Forelimb muscle (tissue), 1 donor: ENCODE data around the gene ALDH1A1. TPM values are rescaled to one million over a fixed set of nuclear protein-coding genes. Genes with fewer than 3 reads are reported as not detected.
"Not testable (repeated sequence)": the region's sequence is repeated elsewhere in the genome, so short reads cannot be mapped to it uniquely, and the experiment has no call there.

Experiments used
- DNase-seq: peaks from one replicate; pipeline ENCODE4 v3.0.0-alpha.2; 2013; ENCODE audit warnings: low read depth
- polyA plus RNA-seq: library from polyadenylated mRNA; unstranded; fragments of 120-200 nt; gene quantifications from one replicate; pipeline ENCODE4 v1.2.1, GENCODE V29; 2013; ENCODE audit not compliant: insufficient read length

The ALDH1A1 gene
- polyA plus RNA-seq, 1 donor: 35.0 TPM

GRCh38 chr9:72943844-72944462 is 8.9 kb downstream of the ALDH1A1 start:
- no peak for DNase-seq

DNA sequence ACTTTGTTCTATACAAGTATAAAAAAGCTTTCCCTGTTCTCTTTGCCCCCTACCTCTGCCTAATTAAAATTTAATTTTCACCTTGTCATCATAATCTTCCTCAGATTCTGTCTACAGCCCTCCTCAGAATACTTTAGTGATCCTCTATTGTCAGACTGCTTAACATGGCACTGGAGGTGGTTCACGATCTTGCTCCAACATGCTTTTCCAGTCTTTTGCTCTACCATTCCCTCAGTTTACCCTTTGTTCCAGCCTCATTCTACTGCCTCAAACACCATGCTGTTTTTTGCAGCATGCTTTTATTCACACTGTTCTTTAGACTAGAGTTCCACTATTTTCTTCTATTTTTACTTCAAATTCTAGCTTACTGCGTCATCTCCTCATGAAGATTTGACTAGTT is 10.4 kb downstream of the ALDH1A1 start:
- DNase-seq: no peak

DNA sequence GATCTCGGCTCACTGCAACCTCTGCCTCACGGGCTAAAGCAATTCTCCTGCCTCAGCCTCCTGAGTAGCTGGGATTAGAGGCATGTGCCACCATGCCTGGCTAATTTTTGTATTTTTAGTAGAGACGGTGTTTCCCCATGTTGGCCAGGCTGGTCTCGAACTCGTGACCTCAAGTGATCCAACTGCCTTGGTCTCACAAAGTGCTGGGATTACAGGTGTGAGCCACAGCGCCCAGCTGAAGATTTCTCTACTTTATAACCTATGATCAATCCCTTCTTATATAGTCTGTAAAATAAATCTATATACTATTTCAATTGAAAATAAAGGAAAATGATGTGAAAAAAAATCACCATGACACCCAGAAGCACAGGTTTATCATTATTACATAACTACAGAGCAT is 13.3 kb downstream of the ALDH1A1 start:
- DNase-seq: not testable (repeated sequence)

GRCh38 chr9:72937545-72937944 is 15.3 kb downstream of the ALDH1A1 start:
- no peak for DNase-seq

DNA sequence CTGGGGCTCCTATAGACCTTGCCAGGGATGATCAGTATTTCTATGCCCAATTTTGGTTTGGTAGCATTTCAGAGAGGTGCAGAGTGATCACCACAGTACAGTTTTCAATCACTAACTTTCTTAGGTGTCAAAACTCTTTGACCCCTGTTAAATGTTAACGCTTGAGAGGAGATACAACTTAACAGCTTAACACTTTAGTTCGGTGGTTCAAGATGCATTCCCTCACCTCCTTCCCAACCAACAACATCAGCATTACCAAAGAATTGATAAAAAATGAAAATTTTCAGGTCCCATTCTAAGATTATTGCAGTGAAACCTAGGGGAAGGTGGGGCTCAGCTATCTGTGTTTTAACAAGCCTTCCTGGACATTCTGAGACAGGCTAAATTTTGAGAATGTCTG is 16.2 kb downstream of the ALDH1A1 start:
- no peak for DNase-seq

DNA sequence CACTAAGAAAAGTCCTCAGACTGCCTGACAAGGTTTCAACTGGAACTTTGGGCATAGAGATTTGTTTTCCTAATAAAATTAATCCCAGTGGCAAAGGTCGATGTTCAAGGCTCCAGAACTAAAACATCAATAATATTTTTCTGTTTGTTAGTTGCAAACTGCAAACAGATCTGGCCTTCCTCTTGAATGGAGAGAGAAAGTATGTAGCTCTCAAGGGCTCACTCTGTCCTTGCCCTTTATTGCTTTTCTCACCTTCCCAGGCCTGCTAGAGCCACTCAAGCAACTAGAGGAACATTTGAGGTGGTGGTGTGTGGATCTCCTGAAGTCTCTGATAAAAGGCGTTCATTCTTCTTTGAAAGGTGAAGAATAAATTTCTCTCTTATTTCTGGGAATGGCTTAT is 16.6 kb downstream of the ALDH1A1 start:
- DNase-seq: no peak

GRCh38 chr9:72935595-72935994 is 17.3 kb downstream of the ALDH1A1 start:
- DNase-seq: no peak

GRCh38 chr9:72933730-72934665 is 18.9 kb downstream of the ALDH1A1 start:
- DNase-seq: no peak

DNA sequence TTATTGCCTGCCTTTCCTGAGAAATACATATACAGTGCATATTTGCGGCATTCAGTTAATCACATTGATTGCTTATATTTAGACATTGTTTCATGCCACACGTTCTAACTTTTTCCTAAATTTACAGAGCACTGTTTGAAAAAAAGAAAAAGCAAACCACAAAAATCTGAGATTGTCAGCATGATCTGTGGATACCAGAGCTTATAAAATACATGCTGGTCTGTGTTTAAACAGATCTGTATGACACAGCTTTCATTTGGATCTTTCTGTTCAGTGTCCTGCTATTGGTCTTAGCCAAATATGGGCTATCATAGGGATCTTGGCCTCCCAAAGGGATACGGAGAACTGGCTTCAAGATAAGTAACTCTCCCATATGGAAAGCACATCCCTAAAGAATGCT is 20.2 kb downstream of the ALDH1A1 start:
- DNase-seq: no peak

DNA sequence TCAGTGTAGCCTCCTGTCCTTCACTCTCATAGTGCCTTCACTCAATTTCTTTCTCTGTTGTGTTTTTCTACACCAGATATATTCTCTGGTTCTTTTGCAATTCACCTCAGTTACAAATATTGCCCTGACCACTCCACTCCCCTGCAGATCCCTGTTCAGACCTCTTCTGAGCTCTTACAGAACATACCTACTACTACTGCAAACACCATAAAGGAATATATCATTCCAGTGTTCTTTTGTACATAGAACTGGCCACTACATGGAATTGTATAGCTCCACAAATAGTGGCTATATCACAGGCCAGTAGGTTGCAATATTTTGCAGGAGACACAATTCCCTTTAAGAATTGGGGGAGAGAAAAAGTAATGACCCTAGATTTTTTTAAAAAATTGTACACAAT is 21.0 kb downstream of the ALDH1A1 start:
- DNase-seq: no peak

DNA sequence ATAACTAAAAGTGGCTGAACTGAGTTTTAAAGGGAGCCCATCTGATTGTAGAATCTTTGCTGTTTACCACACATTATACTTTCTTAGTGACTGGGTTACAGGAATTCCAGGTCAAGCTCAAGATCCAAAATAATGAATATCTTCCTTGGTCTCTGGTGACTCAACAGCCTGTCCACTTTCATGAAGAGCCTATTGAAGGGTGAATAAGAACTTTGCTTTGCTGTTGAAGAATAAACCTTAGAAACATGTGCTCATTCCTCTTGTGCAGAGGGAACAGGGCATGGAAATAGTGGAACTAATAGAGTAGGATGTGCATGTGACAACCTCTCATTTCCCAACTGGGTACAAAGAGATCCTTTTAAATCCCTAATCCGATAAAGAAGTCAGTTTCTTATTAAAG is 21.4 kb downstream of the ALDH1A1 start:
- DNase-seq: no peak

DNA sequence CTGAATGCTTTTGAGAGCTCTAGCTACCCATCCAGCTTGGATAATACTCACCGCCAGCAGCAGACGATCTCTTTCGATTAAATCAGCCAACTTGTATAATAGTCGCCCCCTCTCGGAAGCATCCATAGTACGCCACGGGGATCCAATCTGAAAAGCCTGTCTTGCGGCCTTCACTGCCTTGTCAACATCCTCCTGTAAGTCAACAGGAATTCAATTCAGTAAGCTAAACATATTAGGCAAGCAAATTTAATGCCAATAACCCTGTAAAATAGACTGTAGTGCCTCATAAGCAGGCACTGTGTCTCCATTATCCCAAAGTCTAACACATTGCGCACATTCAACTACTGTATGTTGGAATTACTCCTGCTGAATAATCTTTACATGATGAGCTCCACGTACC is 22.0 kb downstream of the ALDH1A1 start:
- DNase-seq: no peak

DNA sequence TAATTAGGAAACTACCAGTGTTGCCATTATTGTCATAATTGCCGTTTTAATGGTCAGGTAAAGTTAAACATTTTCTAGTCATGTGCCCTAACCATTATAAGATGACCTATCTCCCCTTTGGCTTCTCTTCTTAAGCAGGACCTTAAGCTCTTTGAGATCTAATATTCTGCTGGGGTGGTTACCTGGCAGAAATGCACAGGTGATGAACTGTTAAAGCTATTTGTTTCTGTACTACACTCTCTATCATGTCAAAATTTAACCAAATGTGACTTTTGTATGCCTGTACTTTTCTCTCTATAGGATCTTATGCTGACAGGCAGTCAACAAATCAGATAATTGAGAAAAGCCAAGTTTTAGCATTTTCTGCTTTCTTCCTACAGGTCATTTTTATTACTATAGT is 23.3 kb downstream of the ALDH1A1 start:
- no peak for DNase-seq

- no peak for DNase-seq
These were observed 24.8 kb downstream of the ALDH1A1 start for GRCh38 chr9:72928042-72928507.

DNA sequence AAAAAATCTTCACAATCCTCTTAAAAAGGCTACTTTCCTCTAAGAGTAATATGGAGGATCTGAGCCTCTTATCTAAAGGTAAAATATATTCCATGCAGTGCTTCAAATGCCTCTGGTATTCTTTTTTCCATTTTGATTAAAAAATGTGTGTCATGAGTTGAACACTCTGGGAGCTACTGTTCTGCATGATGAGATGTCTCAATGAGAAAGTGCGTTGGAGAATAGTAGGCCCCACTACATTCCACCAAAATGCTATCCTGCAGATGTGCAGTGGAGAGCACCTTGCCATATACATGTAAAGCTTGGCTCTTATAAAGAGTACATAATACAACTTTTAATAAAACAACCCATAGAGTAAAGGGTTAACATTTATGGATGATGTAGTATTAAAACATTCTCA is 26.3 kb downstream of the ALDH1A1 start:
- no peak for DNase-seq

DNA sequence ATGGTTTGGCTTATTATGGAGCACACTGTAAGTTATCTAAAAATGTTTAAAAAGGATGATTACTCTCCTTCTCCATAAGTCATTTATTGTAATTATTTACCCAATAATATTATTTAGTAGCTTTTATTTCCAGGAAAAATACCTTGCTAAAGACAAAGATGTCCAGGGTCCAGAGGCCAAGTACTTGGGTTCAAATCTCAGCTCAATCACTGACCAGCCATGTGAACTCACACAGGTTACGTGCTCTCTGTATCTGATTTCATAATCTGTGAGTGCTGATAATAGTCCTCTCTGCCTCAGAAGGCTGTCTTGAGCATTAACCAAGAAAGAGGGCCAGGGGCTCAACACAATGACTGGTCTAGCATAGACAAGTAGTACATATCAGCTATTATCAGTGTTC is 27.0 kb downstream of the ALDH1A1 start:
- no peak for DNase-seq

DNA sequence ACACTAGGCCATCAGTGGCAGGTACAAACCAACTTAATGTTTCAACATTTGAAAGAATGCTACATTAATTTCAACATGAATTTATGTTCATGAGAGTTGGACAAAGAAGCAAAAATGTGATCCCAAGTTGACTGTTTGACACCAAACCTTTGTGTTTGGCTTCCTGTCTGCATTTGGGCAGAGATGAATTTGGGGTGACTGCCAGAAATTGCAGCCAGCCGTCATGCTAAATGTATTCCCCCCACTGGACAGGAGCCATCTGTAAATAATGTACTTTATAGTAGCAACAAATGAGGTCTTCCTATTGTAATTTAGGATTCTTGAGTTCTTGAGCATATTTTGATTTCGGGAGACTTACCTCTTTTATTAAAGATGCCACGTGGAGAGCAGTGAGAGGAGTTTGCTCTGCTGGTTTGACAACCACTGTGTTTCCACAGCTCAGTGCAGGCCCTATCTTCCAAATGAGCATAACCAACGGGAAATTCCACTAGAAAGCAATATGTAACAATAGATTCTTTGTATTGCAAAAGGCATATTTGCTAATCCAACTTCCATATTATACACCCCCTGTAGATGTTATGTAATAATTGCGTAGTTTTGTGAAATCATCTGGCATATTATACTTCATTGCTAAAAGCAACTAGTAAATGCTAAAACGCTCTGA is 27.6 kb downstream of the ALDH1A1 start:
- no peak for DNase-seq

- DNase-seq: no peak
These were observed 28.6 kb downstream of the ALDH1A1 start for GRCh38 chr9:72924154-72924790.

DNA sequence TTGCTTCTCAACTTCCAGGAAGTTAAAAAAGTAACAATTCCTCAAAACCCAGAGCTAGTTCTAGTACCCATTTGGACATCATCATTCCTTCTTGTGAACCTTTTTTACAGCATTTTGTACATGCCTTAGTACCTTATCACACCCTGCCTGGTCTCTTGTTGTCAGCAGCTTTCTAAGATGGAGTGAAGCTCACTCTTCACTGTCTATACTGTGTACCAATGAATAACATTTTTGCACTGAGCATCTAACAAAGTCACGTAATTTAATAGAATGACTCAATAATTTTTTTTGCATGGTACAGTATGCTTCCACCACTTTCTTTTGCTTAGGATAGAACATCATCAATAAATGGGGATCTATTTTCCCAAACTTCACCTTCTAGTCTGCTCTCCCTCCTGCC is 29.8 kb downstream of the ALDH1A1 start:
- DNase-seq: no peak

- DNase-seq: no peak
These were observed 30.8 kb downstream of the ALDH1A1 start for GRCh38 chr9:72921888-72922654.

GRCh38 chr9:72919246-72919945 is 33.5 kb downstream of the ALDH1A1 start:
- DNase-seq: no peak
